IPS-18c (cell line): ENCODE results near the gene MEGF10.

Source experiments
- H3K4me3 ChIP-seq: 2 replicates; pipeline ENCODE4 v1.7.0; 2013; ENCODE audit warnings: low read depth, mild to moderate bottlenecking, low read length, moderate library complexity; ENCODE audit not compliant: insufficient read depth
- H3K9me3 ChIP-seq: one replicate; pipeline ENCODE4 v1.6.1; 2013; ENCODE audit warnings: mild to moderate bottlenecking, low read length, moderate library complexity; ENCODE audit not compliant: control insufficient read depth, insufficient read depth

The MEGF10 gene

DNA sequence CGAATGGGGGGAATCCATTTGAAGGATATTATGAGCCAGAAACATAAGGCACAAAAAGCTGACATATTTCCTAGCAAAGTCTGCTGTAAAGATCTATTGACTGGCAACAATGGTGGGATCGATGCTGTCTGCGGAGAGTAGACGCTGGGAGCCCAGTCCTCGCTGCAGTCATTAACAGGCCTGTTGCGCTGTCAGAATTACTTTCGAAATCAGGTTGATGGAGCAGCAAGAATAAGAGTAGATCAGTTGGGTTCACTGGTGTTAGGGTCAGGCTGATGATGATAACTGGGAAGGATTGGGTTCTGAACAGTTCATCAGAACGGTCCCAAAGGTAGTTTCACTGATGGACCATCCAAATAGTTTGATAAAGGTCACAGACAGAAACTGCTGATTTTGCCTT is 87.1 kb downstream of the MEGF10 start:
- no peaks in the 10 kb centered on the region for H3K9me3 ChIP-seq
- no peak overlapping the region for H3K4me3 ChIP-seq

DNA sequence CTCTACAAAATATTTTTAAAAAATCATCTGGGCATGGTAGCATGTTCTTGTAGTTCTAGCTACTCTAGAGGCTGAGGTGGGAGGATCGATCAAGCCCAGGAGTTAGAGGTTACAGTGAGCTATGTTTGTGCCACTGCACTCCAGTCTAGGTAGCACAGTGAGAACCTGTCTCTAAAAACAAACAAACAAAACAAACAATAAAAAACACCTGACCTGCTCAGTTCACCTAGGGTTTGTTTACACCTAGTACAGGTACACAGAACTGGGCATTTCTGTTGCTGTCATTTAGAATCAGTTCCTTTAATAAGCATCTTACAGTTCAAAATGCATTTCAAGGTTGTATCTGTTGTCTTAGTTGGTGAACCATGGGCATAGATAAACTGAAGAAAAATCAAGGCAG is 95.3 kb downstream of the MEGF10 start:
- H3K4me3 ChIP-seq = no peak overlapping the region
- no peaks in the 10 kb centered on the region for H3K9me3 ChIP-seq

DNA sequence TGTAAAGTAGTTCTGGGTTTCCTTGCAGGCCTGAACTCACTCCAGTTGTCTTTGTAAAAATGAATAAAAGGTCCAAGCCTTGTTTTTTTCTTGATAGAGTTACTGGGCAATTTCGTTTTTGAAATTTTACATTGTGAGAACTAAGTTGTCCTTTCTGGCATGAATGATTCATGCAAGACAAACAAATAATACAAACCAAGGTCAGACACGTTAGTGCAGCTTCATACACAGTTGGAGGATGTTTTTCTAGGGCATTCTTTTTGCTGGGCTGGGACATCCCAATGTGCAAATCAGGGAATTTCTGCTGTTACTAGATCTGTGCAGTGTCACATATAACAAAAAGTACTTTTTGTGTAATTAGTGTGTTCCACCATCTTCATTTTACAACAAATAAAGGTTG is 96.0 kb downstream of the MEGF10 start:
- H3K4me3 ChIP-seq = no peak overlapping the region
- H3K9me3 ChIP-seq = no peaks in the 10 kb centered on the region

- H3K4me3 ChIP-seq = no peak overlapping the region
These were observed 99.0 kb downstream of the MEGF10 start for GRCh38 chr5:127389601-127390000.

GRCh38 chr5:127392762-127393161 is 102.2 kb downstream of the MEGF10 start:
- Histone ChIP-seq H3K9me3 (no peaks in the 10 kb centered on the region), H3K4me3 (no peak overlapping the region)

More at GRCh38 chr5:127389601-127390000, 99.0 kb downstream of the MEGF10 start:
- no peaks in the 10 kb centered on the region for H3K9me3 ChIP-seq

DNA sequence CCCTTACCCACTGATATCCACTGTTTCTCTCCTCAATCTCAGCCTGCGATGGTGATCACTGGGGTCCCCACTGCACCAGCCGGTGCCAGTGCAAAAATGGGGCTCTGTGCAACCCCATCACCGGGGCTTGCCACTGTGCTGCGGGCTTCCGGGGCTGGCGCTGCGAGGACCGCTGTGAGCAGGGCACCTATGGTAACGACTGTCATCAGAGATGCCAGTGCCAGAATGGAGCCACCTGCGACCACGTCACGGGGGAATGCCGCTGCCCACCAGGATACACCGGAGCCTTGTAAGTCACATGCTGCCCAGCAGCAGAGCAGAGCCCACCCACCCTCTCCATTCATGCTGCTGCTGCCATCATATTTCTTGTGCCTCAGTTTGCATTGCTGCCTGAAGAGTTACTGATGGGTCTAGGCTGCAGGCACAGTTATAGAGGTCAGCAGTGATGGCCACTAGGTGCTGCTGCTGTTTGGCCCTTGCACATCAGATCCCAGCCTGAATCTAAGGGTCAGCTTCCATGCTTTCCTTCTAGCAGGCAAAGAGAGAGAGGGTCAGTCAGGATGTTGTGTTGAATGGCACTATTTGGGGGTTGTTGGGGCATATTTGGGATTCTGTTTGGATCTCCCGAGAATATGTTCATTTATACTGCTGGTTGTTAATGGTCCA is 106.0 kb downstream of the MEGF10 start:
- no peak overlapping the region for H3K4me3 ChIP-seq
- no peaks in the 10 kb centered on the region for H3K9me3 ChIP-seq

- Histone ChIP-seq H3K4me3 (no peak overlapping the region), H3K9me3 (no peaks in the 10 kb centered on the region)
These were observed 107.9 kb downstream of the MEGF10 start for GRCh38 chr5:127398508-127398907.

DNA sequence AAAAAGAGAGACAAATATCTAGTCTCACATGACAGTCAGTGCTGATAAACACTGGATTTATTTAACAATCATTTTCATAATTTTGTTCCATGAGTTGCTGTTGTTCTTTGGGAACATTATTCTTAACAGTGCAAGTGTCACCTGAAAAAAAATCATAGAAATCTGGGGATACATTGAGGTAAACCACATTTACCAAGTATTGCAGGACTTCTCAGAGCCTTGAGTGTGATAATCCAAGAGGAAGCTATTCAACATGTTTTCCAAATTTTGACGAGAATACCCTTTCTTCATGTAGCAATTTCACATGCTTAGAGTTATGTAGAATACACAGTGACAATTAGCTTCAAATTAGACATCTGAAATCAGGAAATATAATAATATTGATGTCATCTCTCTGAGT is 108.5 kb downstream of the MEGF10 start:
- H3K4me3 ChIP-seq = no peak overlapping the region
- H3K9me3 ChIP-seq = no peaks in the 10 kb centered on the region

DNA sequence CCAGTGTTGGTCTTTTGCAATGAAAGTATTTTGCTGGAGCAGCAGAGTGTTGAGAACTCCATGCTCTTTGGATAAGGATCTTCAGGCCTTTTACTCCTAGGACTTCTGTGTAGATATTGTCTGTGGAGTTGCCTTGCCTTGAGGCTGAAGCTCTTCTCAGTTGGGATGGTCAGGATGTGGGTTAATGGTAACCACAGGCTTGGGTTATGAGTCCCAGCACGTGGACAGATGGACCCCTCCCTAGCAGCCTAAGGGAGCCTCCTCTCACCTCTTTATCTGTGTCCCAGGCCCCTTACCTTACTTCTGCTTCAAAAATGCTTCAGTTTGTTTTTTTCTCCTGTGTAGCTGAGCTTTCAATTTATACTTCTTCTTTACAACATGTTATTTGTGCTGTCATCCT is 109.9 kb downstream of the MEGF10 start:
- H3K9me3 ChIP-seq = no peaks in the 10 kb centered on the region
- no peak overlapping the region for H3K4me3 ChIP-seq

DNA sequence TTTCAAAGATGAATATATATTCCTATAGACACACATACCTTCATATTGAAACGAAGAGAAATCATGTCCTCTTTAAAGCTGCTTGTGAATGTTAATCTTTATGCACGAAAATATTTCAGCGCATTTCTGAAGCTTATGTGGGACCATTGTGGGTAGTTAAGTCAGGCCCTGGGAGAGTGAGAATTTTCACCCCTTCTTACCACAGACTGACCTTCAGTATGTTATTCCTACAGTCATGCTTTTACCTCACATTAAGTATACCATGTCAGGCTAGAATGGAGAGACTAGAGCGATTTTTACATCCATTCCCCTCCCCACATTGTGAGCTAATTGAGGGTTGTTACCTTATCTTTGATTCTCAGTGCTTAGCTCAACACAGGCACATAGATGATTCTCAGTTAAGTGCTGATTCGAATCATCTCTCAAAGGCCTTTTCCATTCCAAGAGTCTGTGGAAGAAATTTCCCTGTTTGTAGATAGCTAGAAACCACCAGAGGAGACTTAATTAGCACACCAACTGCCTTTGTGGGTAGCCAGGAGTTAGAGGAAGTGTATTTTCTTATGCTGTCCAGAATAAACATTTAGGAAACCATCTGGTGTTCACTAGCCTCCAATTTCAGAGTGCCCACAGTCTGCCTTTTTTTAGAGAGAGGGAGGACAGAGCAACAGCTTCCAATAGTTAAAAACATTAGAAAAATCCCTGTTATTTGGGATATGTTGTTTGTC is 110.5 kb downstream of the MEGF10 start:
- Histone ChIP-seq H3K4me3 (no peak overlapping the region), H3K9me3 (no peaks in the 10 kb centered on the region)

GRCh38 chr5:127402361-127402760 is 111.8 kb downstream of the MEGF10 start:
- Histone ChIP-seq H3K9me3 (no peaks in the 10 kb centered on the region), H3K4me3 (no peak overlapping the region)

DNA sequence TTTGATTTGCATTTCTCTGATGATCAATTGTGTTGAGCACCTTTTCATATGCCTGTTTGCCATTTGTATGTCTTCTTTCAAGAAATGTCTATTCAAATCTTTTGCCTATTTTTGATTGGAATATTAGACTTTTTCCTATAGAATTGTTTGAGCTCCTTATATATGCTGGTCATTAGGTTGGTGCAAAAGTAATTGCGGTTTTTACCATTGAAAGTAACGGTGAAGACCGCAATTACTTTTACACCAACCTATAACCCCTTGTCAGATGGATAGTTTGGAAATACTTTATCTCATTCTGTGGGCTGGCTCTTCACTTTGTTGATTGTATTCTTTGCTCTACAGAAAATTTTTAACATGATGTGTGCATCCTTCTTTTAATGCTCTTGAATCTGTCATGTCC is 113.6 kb downstream of the MEGF10 start:
- Histone ChIP-seq H3K4me3 (no peak overlapping the region), H3K9me3 (no peaks in the 10 kb centered on the region)

DNA sequence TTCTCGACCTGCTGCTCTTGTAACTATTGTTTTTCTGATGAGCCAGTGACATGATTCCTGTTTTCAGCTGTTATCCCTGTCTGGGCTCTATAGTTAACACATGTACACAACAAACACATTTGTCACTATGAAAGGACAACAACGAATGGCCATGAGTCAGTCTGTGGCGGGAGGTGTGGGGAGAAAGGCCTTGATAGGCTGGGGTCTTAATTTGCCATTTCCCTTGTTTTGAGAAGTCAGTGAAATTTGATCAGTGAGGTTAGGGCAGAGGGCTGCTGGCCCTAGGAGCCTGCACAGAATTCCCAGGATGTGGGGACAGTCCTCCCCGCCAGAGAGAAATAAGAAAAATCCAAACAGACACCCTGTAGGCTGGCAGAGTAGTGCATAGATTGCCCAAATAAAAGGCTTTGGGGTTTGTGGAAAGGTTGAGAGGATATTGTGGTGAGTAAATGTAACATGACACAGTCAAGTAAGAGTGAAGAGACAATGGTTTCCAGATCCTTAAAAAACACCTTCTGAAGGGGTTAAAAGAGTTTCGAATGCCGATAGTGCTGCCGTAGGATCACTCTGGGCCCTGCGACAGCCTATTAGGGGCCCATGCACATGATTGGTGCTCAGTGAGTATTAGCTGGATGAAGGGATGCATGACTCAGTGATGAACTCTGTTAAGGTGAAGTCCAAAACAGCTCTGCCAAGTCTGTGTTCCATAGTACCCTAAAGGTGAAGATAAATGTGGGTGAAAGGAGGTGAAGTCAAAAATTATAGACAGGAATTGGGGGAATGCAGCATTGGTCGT is 115.9 kb downstream of the MEGF10 start:
- no peaks in the 10 kb centered on the region for H3K9me3 ChIP-seq

DNA sequence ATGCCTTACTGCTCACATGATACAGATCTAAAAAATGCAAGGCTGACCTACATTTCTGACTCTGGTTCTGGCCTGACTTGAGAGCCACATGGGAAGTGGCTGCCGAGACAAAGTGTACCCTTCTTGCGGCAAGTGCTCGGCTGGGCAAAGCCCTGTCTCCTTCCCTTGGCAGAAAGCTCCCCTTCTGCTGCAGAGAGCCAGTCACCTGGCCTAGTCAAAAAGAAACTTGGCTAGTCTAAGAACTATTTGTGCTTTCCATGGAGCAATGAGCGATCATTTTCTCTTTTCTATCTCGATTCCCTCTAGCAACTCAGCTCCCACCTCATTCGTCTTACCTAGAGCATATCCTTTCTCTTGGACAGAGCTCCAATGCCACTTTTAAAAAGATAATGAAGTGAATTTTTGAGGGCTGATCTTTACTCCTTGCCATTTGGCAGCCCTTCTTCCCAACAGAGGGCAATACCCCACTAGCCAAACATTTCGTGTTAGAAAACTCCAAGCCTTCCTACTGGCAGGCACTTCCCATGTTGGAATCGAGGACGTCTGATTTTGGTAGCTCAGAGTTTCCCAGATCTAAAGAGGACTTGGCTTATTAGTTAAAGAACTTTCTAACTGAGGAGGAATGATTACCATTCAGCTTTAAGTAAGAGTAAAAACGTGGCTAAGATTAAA is 118.8 kb downstream of the MEGF10 start:
- H3K9me3 ChIP-seq = no peaks in the 10 kb centered on the region
- H3K4me3 ChIP-seq = no peak overlapping the region

More for the DNA sequence above, 115.9 kb downstream of the MEGF10 start:
- no peak overlapping the region for H3K4me3 ChIP-seq

GRCh38 chr5:127409921-127410675 is 119.5 kb downstream of the MEGF10 start:
- no peaks in the 10 kb centered on the region for H3K9me3 ChIP-seq
- H3K4me3 ChIP-seq = no peak overlapping the region

DNA sequence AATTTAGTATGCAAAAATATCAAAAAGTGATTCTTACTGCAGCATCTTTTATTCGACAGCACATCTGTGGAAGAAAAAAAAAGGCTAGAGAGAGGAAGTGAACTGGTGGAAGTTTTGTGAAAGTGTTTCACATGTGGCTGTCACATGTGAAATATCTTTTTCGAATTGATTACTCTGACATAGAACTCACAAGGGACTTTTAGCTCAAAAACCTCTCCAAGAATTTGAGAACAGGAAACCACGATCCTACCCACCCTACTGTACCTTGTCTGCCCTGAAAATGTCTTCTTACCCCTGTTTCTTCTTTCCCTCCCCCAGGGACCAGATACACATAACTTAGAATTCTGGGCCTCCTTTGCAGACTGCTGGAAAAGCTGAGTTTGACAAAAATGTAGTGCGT is 120.4 kb downstream of the MEGF10 start:
- no peaks in the 10 kb centered on the region for H3K9me3 ChIP-seq
- no peak overlapping the region for H3K4me3 ChIP-seq

DNA sequence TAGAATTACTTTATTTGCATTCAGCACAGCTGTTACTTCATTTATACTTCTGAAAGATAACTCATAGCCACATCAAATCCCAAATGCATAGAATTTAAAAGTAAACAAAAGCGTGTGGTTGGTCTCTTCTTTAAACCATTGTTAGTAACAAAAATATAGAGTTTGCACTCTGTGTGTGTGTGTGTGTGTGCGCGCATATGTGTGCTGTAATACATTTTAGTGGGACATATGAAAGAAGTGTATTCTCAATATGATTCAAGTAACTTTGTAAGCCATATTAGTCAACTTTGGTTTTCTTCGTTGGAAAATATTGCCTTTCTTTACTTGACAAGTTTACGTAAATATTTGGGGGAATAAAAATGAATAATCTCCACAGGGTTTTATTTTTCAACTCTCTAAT is 120.8 kb downstream of the MEGF10 start:
- Histone ChIP-seq H3K4me3 (no peak overlapping the region), H3K9me3 (no peaks in the 10 kb centered on the region)
